GM12875 (cell line): ENCODE measurements around the gene RRM2.

Experiments
- H3K4me3 ChIP-seq: one replicate; pipeline ENCODE4 v1.5.1; 2011; ENCODE audit warnings: low read depth, low read length, control low read depth
- CTCF ChIP-seq: IDR thresholded peaks from 2 replicates; pipeline ENCODE4 v1.5.1; 2011; ENCODE audit warnings: low read depth, mild to moderate bottlenecking, control low read depth, inconsistent platforms, low read length, moderate library complexity, borderline replicate concordance; ENCODE audit not compliant: insufficient read depth

Gene RRM2

DNA sequence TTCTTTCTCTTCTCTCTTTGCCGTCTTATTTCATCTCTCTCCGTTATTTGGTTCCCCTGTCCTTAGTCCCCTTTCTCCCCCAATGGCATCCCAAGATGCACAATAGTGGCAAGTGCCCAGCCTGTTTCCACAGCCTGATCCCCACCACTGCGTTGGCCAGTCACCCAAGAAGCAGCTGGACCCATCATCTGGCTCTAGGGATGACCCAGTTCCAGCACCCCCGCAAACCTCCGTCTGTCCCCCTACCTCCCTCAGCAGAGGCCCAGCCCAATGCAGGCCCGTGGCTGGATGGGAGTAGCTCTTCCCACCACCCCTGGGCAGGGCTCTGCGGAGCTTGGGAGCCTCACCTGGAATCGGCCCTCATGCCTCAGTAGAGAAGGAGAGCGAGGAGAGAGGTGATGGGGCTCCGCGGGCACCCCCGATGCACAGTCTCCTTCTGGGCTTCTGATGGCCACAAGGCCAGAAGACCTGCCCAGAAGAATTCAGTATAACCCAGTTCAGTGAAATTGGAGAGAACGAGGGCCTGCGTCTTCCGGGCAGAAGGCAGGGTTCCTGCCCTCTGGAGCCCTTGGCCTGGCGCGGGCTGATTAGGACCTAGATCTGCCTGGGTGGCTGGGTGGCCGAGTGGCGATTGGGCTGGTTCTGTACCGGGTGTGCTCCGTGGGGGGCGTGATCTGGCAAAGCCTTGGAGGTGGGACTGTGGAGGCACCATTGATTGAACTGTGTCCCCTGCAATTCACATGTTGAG, 50.9 kb downstream of the RRM2 start:
- H3K4me3 ChIP-seq: no peak overlapping the region
- TF ChIP-seq CTCF: no peak

GRCh38 chr2:10174173-10174572, 51.6 kb downstream of the RRM2 start:
- TF ChIP-seq CTCF: no peak
- H3K4me3 ChIP-seq: no peak overlapping the region

DNA sequence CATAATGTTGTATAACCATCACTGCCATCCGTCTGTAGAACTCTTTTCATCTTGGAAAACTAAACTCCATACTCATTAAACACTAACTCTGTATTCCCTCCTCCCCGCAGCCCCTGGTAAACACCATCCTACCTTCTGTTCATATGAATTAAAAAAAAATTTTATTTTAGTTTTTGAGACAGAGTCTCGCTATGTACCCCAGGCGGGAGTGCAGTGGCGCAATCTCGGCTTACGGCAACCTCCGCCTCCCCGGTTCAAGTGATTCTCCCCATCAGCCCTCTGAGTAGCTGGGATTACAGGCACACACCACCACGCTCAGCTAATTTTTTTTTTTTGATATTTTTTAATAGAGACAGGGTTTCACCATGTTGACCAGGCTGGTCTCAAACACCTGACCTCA, 52.9 kb downstream of the RRM2 start:
- no peak overlapping the region for H3K4me3 ChIP-seq
- no peak for TF ChIP-seq CTCF

DNA sequence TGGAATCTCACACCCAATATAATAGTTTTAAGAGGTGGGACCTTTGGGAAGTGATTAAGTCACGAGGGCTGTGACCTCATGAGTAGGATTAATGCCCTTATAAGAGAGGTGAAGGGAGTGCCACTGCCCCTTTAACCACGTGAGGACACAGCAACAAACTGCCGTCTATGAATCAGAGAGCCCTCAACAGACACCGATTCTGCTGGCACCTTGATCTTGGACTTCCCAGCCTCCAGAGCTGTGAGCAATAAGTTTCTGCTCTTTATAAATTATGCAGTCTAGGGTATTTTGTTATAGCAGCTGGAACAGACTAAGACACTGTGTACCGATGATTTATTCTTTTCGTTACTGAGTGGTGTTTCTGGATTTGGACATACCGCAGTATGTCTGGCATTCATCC, 56.2 kb downstream of the RRM2 start:
- no peak overlapping the region for H3K4me3 ChIP-seq
- TF ChIP-seq CTCF: no peak

GRCh38 chr2:10179422-10179821, 56.9 kb downstream of the RRM2 start:
- H3K4me3 ChIP-seq: no peak overlapping the region
- no peak for TF ChIP-seq CTCF

DNA sequence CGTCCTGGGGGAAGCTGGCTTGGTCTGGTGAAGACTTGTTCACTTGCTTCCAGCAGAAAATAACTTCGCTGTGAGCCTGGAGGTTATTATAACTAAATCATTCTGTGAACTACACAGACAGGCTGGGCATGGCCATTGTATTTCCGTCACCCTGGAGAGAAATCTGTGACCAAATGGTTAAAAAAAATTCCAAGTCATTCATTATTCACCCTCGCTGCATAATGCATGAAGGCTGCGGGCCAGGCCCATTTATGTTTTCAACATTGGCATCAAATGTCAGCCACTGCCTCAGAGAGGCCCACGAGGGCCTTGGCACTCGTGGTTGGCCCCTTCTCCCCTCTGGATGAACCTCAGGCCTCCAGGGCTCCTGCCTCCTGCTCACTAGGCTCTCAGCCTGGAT, 57.7 kb downstream of the RRM2 start:
- H3K4me3 ChIP-seq: no peak overlapping the region
- no peak for TF ChIP-seq CTCF
